HK-2 (cell line): ENCODE measurements around the gene LXN.
"Not testable (repeated sequence)": the region's sequence is repeated elsewhere in the genome, so short reads cannot be mapped to it uniquely, and the experiment has no call there.

Experiments
- DNase-seq: peaks from one replicate; pipeline ENCODE4 v3.0.0-alpha.2; 2018; ENCODE audit not compliant: unreplicated experiment

LXN gene

GRCh38 chr3:158672215-158673176, at the start of gene LXN:
TSS of gene LXN (minus strand) at chr3:158672648. CDS start at chr3:158672478, 170 bp downstream.
- DNase-seq: peak; percentile 72

GRCh38 chr3:158722108-158722507, 49.7 kb upstream of the LXN start:
- DNase-seq: no peak

- peak; percentile 65 for DNase-seq
These were observed 46.2 kb upstream of the LXN start for GRCh38 chr3:158718490-158719170.

GRCh38 chr3:158717576-158717975, 45.1 kb upstream of the LXN start:
- no peak for DNase-seq

- no peak for DNase-seq
These were observed 40.6 kb upstream of the LXN start for GRCh38 chr3:158713094-158713499.

GRCh38 chr3:158712443-158712842, 40.0 kb upstream of the LXN start:
- DNase-seq: no peak

GRCh38 chr3:158711886-158712285, 39.4 kb upstream of the LXN start:
- peak; percentile 39 for DNase-seq

- DNase-seq: no peak
These were observed 38.2 kb upstream of the LXN start for GRCh38 chr3:158710601-158711000.

GRCh38 chr3:158709666-158710083, 37.2 kb upstream of the LXN start:
- DNase-seq: peak; percentile 83

GRCh38 chr3:158703566-158703965, 31.1 kb upstream of the LXN start:
- DNase-seq: no peak

- no peak for DNase-seq
These were observed 30.5 kb upstream of the LXN start for GRCh38 chr3:158702815-158703481.

- no peak for DNase-seq
These were observed 29.1 kb upstream of the LXN start for GRCh38 chr3:158701420-158702065.

- DNase-seq: no peak
These were observed 28.1 kb upstream of the LXN start for GRCh38 chr3:158700559-158700958.

GRCh38 chr3:158696618-158697017, 24.2 kb upstream of the LXN start:
- no peak for DNase-seq

- DNase-seq: not testable (repeated sequence)
These were observed 21.5 kb upstream of the LXN start for GRCh38 chr3:158693866-158694456.

GRCh38 chr3:158685159-158685558, 12.7 kb upstream of the LXN start:
- DNase-seq: no peak

GRCh38 chr3:158683230-158683962, 10.9 kb upstream of the LXN start:
- DNase-seq: no peak

GRCh38 chr3:158680861-158681260, 8.4 kb upstream of the LXN start:
- no peak for DNase-seq

GRCh38 chr3:158679547-158680000, 7.1 kb upstream of the LXN start:
- DNase-seq: no peak

GRCh38 chr3:158678687-158679086, 6.2 kb upstream of the LXN start:
- no peak for DNase-seq

- no peak for DNase-seq
These were observed 630 bp downstream of the LXN start for GRCh38 chr3:158671821-158672214.
